ENCODE data around the gene QRSL1.

- no peak for TF ChIP-seq POLR2AphosphoS5 (IDR thresholded peaks at IDR 0.05; ENCODE audit: low read depth, low read length)
- TF ChIP-seq SIN3A (IDR thresholded peaks at IDR 0.05; ENCODE audit: borderline replicate concordance, insufficient read depth, low read length): no peak
- no peak for TF ChIP-seq REST (IDR thresholded peaks at IDR 0.05; ENCODE audit: insufficient read depth in 1 of 2, low read depth in 2 of 2, low read length in 2 of 2)
- no peak for TF ChIP-seq TAF1 (IDR thresholded peaks at IDR 0.05; ENCODE audit: borderline replicate concordance, insufficient read depth, low read length)
Observed at GRCh38 chr6:106692112-106692818, 62.9 kb downstream of the QRSL1 start.
